GM19467 (cell line): ENCODE results near the gene SLC45A1.

Experiments used
- ATAC-seq: cut with Tn5 transposase; IDR thresholded peaks from one replicate; pipeline ENCODE4 v1.9.1; 2021; ENCODE audit warnings: mild to moderate bottlenecking, moderate library complexity; ENCODE audit not compliant: unreplicated experiment

SLC45A1 gene

DNA sequence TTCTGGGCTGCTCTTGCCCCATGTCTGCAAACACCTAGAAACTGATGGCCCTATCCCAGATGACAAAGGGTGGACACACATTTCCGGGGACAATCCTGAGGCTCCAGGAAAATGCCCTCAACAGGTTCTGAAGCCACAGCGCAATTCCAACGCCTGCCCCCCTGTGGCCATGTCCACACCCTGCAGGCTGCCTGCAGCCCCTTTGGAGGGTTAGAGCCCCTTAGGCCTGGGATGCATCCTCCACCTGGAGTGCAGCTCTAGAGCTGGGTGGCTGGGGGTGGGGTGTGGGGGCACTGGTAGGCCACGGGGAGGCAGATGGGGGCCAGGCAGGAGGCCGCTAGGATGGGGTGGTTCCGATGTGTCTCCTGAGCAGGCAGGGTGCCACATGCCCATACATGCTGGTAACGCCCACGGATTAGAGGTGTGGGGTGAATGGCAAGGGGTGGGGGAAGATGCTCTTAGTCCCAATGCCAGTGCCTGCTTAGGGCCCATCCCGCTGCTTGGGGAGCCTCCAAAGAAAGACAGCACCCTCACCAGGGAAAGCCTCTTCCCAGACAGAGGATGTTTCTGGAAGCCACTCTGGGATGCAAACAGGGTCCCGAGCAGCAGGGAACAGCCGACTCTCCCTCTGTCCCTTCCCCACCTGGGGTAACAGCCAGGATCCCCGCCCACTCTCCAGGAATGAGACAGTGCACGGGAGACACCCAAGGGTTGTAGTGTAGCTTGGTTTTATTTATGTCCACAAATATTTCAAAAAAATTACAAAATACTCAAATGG lies 34.0 kb downstream of the SLC45A1 start:
- no peak for ATAC-seq

DNA sequence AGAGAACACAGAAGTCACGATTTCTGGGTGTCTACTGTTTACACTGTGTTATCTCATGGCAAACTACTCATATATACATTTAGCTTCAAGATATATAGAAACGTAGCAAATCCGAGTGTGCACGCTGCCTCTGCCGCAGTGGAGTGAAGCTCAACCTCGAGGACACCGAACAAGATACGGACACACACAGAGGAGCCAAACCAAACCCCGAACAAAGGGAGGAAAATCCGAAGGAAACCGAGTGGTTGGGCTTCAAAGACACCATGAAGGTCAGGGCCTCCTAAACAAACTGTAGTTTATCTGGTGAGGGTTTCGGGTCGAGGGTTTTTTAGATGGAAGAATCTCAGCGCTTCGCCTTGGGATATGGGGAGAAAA lies 34.5 kb downstream of the SLC45A1 start:
- ATAC-seq, result no peak

DNA sequence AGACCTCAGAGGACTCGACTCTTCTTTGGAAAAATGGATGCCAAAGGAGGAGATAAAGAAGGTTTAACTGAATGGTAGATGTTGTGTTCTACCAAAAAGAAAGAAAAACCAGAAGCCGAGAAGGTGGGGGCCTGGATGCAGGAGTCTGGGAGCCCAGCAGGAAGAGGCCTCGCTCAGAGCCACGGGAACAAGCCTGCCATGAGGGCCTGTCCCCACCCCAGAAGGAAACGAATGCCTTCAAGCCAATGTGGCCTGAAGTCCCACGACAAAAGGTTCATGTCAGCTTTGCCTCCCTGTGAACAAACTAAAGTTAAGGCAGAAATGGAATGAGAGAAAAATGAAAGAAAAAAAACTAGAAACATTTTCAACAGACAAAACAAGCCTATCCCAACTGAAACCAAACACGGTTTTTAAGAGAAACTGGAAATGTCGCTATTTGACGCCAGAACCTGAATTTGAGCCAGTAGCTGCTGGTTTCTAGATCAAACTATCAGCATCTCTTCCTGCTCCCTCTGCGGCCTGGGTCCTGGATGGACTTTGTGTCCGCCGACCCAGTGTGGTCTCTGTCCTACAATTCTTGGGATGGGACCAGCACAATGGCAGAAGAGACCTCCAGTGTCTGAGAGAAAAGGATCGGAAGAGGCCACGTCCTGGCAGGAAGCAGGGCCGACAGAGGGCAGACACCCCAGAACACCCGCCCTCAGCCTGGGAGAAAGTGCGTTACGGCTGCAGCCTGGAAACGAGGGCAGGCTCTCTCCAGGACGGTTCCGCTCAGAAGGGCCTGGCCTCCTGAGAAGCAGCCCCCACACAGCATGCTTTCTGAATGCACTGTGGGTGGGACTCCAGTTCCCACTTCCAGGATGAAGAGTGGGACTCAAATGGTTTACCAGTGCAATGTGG lies 35.2 kb downstream of the SLC45A1 start:
- no peak for ATAC-seq

DNA sequence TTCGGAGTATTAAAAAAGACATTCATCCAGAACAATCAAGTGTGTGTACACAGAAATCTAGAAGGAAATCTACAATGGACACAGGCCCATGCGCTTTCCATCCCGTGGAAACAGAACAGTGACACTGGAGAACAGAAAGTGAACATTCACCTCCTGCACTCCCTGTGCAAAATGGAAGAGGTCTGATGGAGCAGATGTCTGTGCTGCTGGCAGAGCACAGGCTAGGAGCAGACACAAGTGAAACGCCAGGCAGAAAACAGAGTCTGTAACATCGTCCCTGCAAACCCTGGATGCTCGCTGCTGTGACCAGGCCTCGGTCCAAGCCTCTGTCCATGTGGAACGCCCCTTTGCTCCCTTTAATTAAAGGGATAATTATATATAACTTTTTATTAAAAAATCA lies 36.1 kb downstream of the SLC45A1 start:
- no peak for ATAC-seq

DNA sequence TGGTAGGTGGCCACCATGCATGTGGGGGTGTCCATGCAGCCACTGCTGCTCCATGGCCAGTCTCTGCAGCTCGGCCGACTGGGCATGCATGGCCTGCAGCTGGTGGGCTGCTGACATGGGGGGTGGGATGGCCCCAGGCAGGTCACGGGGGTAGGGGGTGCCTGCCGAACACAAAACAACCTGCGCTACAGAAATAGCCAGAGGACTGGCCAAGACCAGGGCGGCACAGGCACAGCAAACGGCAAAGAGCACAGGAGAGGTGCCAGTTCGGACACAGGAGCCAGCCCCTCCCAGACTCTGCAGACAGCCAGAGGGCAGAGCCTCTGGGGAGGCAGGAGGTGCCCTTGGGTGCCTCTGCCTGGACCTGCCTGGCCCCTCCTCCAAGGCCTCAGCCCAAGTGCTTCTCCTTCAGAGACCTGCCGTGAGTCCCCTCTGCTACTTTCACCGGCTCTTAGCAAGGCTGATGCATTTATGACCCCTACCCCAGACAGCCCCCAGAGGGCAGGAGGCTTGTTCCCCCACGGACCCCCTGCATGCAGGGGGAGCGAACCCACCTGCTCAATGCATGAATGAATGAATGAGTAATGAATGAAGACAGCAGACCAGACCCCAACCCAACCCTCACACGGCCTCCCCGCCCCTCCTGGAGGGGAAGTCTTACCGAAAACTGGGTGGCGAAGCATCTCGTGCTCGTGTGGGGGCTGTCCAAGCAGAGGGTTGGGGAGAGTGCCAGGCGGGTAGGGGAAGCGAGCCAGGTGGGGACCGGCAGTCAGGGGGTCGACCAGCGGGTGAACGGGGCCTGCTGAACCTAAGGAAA lies 37.7 kb downstream of the SLC45A1 start:
- ATAC-seq, result no peak

DNA sequence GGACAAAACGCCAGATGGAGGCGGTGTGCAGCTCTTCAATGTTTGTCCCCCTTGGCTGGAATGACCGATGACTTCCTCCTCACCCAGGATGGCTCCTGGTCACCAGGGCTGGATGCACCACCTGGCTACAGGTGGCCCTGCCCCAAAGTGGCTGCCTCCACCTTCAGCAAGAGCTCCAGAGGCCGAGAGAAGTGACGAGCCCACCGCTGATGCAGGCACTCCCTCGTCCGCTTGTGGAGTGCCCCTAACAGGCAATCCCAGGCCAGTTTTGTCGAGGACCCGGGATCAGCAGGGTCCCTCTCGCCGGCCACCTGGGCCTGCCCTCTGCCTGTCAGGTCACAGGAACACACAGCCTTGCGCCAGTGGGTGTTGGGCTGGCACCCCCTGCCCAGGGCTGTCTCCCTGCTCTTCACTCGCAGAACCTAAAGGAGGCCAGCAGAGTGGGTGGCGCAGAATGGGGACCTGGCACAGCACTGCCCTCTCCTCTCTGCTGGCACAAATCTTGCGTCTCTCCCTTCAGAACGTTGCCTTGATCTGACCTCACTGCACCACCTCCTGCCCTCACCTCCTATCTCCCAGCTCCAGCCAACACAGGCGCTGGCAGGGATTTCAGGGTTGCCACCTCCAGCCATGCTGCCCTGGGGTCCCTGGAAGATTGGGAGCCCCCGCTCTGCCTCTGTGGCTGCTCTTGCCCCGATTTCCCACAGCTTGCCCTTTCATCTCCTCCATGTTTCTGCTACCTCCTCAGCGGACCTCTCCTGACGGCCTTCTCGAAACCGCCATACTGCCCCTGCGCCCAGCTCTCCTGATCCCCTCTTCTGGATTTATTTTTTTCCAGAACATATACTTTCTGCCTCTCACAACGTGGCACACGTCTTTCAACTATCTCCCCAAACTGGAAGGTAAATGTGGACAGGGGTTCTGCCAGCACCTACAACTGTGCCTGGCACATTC lies 38.6 kb downstream of the SLC45A1 start:
- ATAC-seq, result no peak

DNA sequence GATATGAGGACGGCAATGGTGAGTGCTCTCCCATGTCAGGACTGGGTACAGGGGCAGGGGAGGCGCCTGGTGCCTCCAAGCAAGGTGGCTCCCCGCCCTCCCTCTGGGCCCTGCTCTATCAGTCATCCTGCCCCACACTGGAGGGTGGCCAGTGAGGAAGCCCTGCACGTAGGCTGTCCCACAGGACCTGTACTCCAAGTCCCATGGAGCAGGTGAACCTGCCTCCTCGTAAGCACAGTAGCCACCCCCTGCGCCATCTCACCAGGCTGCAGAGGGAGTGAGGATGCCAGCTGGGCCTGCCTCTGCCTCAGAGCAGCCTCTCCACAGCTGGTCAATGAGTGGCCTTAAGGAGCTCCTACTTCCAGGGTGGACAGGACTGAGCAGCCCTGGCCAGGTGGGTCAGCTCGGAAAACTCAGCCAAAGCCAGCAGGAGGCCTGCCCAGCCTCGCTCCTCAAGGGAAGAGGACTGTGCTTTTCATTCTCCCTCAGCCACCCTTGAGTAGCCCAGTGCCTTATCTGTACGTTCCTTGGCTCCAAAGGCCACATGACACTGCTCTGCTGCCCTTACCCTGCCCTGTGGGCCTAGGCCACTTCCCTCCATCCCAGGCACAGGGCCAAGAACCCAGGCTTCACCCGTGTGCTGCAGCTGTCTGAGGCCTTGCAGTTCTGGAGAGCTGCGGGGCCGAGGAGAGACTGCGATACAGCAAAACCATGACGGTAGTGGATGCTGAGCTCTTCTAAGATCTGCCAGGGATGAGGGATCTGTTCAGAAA lies 39.6 kb downstream of the SLC45A1 start:
- no peak for ATAC-seq

DNA sequence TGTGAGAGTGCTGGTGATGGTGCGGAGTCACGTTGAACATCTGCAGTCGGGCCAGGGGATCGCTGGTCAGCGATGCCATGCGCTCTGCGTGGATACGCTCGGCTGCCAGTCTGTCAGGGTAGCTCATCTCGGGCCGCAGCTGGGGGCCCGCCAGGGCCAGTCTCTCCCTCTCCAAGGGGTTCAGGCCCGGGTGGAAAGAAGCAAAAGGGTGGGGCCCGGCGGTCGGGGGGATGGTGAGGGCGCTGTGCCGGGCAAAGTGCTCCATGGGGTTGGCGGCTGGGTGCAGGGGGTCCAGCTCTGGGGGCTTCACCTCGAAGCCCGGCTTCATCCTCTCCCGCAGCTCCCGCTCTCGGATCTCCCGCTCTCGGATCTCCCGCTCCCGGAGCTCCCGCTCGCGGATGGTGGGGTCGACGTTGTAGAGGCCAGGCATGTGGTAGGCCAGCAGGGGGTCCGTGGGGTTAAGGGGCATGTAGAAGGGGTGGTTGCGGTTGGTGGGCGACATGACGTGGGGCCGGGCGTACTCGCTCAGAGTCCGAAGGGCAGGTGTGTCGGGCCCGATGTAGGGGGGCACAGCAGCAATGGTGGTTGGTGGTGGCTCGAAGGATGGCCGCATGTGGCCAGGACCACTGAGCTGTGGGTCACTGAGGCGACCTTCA lies 40.5 kb downstream of the SLC45A1 start:
- no peak for ATAC-seq

DNA sequence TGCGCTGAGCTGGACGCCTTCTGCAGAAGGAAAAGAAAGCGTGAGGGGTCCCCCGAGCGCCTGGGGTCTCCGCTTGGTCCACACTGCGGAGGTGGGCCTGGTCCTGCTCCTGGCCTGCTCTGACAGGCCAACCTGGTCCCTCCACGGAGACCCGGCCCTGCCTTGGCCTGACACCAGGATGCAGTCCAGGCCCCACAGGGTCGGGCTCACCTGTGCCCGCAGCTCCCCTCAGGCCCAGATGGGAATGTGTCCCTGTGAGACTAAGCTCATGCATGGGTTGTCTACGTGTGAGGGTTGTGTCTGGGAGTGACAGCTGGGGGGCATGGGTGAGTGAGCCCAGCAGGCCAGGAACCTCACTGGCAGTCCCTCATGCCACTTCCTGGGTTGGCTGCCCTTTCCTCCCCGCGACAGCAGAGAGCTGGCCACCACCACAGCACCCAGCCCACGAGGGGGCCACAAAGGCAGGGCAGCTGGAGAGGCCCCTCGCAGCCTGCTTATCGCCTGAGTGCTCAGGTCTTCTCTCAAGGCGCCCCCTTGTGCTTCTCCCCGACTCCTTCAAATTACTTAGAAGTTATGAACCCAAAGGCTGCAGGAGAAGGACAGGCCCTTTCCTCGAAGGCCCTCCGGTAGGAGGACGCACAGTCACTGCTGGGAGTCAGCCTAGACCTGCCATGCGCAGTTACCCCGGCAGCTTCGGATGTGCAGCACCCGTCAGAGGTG lies 41.1 kb downstream of the SLC45A1 start:
- no peak for ATAC-seq

DNA sequence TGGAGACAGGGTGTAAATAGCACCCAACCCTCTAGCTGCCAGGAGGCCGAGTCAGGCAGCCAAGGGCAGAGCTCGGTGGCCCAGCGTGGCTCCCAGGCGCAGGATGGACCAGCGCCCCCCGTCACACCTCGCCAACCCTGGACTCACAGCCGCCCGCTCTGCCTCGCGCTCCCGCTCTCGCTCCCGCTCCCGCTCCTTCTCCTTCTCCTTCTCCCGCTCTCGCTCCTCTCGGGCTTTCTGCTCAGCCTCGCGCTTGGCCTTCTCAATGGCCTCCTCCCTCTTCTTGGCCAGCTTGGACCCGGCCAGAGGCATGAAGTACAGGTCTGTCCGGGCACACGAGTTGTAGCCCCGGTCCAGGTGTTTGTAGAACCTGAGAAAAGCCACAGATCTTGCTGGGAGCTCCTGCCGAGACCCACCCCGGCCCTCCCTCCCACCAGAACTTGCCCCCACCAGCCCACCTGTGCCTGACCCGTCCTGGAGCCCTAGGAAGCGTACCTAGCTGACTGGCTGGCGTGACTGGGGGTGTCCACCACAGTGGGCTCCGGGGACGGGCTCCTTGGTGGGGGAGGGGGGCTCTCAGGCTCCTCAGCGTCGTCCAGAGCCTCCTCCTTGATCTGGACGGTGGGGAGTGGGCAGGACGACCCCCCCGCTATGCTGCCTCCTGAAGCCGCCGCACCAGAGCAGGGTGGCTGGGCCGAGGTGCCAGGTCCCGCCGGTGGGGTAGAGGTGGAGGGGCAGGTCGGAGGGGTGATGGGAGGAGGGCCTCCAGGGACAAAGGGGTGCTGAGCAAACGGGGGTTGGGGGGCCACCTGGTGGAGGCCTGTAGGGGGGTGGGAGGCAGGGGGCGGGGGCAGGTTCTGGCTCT lies 41.9 kb downstream of the SLC45A1 start:
- ATAC-seq, result no peak

DNA sequence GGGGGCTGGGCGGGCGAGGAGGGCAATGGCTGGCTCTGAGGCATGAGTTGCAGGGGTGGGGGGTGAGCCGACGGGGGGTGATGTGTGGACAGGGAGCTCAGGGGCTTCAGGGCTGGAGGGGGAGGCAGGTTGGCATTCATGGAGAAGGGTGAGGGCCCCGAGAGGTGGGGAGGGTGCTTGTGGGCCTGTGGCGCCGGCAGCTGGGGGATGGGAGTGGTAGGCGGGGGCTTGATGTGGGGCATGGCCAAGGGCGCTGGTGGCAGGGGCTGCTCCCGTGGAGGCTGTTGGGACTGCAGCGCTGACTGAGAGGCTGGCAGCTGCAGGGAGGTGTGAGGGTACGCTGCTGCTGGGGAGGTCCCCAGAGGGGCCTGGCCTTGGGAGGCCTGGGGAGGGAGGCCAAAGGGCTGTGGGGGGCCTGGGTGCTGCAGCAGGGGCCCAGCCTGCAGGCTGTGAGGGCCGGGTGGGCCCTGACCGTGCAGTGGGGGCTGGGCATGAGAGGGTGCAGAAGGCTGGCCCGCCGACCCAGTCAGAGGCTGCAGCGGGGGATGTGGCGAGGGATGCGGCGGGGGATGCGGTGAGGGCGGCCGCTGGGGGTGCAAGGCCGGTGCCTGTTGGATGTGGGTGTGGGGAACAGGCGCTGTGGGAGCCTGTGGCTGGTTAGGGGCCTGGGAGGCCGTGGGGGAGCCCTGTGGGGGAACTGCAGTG lies 42.7 kb downstream of the SLC45A1 start:
- no peak for ATAC-seq

DNA sequence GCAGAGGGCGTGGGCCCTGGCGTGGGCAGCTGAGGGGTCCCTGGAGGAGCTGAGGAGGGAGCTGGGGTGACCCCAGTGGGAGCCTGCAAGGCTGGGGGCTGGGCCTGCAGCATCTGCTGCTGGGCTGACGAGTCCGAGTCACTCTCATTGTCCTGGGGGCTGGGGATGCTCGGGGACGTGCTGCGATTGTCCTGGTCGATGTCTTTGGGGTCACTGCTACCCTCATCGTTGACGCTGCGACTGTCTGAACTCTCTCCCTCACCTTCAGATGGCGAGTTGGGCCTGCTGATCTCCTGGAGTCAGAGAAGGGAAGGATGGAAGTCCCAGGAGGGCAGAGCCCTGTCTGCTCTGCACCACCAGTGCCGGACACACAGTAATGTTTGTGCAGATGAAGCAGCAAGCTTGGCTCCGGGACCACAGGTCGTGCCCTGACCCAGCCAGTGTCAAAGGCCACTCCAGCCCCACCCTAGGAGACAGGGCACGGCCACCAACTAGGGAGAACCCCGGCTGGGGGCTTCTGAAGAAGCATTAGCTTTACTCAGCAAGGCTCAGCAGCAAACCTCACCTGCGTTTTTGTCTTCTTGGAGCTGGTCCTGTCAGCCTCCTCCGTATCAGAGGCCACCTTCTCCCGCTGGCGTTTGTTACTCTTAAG lies 43.4 kb downstream of the SLC45A1 start:
- ATAC-seq, result no peak

DNA sequence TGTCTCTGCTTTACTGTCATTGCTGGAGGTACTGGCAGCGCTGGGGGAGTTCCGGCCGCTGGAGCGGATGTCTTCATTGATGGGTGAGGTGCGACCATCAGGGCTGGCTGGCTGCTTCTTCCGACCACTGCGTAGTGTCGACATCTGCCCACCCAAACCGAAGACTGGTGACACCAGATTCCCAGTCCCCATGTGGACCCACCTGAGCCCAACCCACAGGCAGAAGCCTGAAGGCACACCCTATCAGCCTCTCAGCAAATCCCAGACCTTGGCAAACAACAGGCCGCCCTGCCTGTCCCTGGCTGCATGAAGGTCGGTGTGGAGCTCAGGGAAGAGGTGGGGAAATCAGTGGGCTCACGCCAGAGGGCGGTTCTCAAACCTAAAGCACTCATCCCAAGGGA lies 44.8 kb downstream of the SLC45A1 start:
- no peak for ATAC-seq

DNA sequence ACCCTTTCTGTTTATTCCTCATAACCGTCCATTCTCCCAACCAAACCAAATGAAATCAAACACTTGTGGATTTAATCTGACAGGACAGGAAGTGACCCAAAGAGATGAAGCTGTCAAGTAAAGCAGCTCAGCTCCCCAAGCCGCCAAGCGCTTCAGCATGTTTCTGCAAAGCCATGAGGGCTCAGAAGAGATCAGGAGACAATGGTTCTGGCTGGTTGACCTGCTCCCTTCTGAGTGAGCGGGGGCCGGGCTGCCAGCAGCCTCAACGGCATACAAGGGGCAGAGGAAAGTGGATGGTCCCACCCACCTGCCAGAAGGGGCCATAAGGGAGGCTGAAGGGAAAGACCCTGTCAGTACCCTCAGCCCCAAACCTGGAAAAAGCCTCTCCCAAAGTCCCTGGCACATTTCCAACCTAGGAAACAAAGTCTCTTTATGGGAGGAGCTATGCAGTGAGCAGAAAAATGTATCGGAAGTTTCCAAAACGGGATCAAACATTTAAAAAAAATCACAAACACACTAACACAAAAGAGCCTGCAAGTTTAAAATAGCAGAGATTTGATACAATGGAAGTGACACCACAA lies 45.4 kb downstream of the SLC45A1 start:
- ATAC-seq, result no peak

DNA sequence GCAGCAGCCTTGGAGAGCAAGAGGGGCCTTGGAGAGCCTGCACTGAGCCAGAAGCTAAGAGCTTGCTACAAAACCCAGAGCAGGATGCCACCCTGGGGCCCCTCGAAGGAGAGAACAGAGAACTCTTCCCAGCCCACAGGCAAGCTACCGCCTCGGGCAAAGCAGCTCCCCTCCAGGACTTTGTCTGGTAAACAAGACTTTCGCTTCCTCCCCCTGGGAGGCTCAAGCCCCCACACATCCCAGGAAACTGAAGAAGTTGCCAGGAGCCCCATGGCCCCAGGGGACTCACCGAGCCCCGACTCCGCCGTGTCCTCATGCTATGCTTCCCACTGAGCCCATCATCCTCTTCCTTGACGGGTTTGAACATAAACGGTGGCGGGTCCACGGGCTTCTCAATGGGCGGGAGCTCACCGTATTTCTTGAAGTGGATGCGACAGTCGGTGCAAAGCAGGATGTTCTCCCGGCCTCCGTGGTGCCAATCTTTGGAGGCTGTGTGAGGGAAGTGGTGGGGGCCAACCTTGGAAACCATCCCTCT lies 45.9 kb downstream of the SLC45A1 start:
- ATAC-seq, result no peak
